ENCODE measurements around the gene MAD1L1. TPM values are rescaled to one million over a fixed set of nuclear protein-coding genes. Genes with fewer than 3 reads are reported as not detected.

Gene MAD1L1
- total RNA-seq, 1 donor from 2014 or later, result 32.3 TPM

DNA sequence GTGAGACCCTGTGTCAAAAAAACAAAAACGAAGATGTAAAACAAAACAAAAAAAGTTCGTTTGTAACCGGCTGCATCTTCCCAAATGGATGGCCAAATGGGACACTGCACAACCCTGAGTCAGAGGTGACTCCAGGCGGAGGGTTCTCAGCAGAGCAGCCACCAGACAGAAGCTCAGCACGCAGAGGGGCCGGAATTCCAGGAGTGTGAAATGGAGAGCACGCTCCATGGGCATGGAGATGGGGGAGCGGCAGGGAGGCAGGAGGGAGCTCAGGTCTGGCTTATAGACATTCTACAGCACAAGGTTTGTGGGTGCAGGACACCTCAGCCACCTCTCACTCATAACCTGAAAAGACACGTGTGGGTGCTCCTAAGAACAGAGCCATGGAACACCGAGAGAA lies 227.0 kb downstream of the MAD1L1 start:
- DNase-seq (ENCODE audit: low read depth) (no peak), FAIRE-seq (no peak)
- TF ChIP-seq EZH2 (IDR thresholded peaks at IDR 0.05; ENCODE audit: insufficient read depth, low read length), result no peak
- no peak for TF ChIP-seq CTCF (IDR thresholded peaks at IDR 0.05; ENCODE audit: insufficient read depth, low read depth, low read length)
- H3K27me3 ChIP-seq (ENCODE audit: insufficient read depth, low read length), result no peaks in the 10 kb centered on the region
- H3K36me3 Mint-ChIP-seq (ENCODE audit: low read depth, unreplicated experiment), result peaks cover 6% of the 10 kb centered on the region
- H3K4me1 Mint-ChIP-seq (ENCODE audit: low read depth, unreplicated experiment), result peaks cover 7% of the 10 kb centered on the region
- no peak overlapping the region for H3K9ac ChIP-seq (ENCODE audit: low read length)
- H3K9me3 ChIP-seq (ENCODE audit: insufficient read depth, low read depth, low read length), result no peaks in the 10 kb centered on the region
- H3K4me1 ChIP-seq (ENCODE audit: insufficient read depth, low read length), result peaks cover 2% of the 10 kb centered on the region
- no peaks in the 10 kb centered on the region for H3K36me3 ChIP-seq (ENCODE audit: insufficient read depth, low read length)
- H3K27ac ChIP-seq (ENCODE audit: low read depth, low read length), result no peak overlapping the region
- H3K4me3 Mint-ChIP-seq (ENCODE audit: unreplicated experiment), result no peak overlapping the region
- no peaks in the 10 kb centered on the region for H3K9me3 Mint-ChIP-seq (ENCODE audit: unreplicated experiment)
- H3K4me3 ChIP-seq (ENCODE audit: insufficient read depth, low read depth, low read length), result no peak overlapping the region
- no peak overlapping the region for H3K4me2 ChIP-seq (ENCODE audit: low read length)
- no peaks in the 10 kb centered on the region for H3K27me3 Mint-ChIP-seq (ENCODE audit: low read depth, unreplicated experiment)
- peaks cover 14% of the 10 kb centered on the region for H4K20me1 ChIP-seq (ENCODE audit: insufficient read depth, low read length)
- H3K27ac Mint-ChIP-seq (ENCODE audit: unreplicated experiment), result no peak overlapping the region
- no peak overlapping the region for H2AFZ ChIP-seq (ENCODE audit: low read depth, low read length)
- H3K79me2 ChIP-seq (ENCODE audit: insufficient read depth, low read length), result no peaks in the 10 kb centered on the region

DNA sequence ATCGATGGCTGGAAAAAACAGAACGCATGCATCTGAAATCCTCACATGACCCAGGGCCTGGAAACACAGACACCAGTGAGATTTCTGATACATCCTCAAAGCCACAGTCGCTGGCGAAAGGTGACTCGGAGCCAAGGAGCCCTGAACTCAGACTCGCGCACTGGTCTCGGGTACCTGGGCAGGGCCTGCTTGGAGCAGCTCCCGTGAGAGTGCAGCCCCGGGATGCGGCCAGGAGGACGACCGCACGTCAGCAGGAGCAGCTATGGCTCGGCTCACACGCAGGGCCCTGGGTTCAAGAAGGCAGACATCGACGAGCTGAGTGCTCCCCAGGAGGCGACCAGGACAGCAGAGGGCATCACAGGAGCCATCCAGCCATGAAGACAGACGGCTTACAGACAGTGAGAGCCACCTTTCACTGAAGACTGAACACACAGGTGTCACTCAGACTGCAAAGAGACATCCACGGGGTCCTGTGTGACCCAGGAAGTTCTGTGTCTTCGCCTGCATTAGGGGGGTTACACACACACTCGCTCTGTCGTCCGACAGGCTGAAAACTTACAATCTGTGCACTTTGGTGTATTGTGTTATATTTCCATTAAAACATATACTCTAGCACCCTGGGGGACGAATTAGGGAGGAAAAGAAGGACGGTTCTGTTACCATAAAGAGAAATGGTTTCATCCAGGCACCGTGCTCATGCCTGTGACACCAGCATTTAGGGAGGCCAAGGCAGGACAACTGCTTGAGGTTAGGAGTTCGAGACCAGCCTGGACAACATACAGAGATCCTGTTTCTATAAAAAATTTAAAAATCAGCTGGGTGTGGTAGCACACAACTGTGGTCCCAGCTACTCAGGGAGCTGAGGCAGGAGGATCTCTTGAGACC lies 227.7 kb downstream of the MAD1L1 start:
- H3K36me3 ChIP-seq (ENCODE audit: insufficient read depth, low read length), result no peaks in the 10 kb centered on the region
- TF ChIP-seq EZH2 (IDR thresholded peaks at IDR 0.05; ENCODE audit: insufficient read depth, low read length) (no peak), CTCF (IDR thresholded peaks at IDR 0.05; ENCODE audit: insufficient read depth, low read depth, low read length) (no peak)
- H3K9me3 Mint-ChIP-seq (ENCODE audit: unreplicated experiment), result no peaks in the 10 kb centered on the region
- no peak overlapping the region for H3K4me3 Mint-ChIP-seq (ENCODE audit: unreplicated experiment)
- peaks cover under 1% of the 10 kb centered on the region for H3K27me3 Mint-ChIP-seq (ENCODE audit: low read depth, unreplicated experiment)
- peaks cover 2% of the 10 kb centered on the region for H3K4me1 ChIP-seq (ENCODE audit: insufficient read depth, low read length)
- peaks cover 10% of the 10 kb centered on the region for H3K36me3 Mint-ChIP-seq (ENCODE audit: low read depth, unreplicated experiment)
- H3K27me3 ChIP-seq (ENCODE audit: insufficient read depth, low read length), result no peaks in the 10 kb centered on the region
- H3K4me1 Mint-ChIP-seq (ENCODE audit: low read depth, unreplicated experiment), result peaks cover 7% of the 10 kb centered on the region
- H3K9me3 ChIP-seq (ENCODE audit: insufficient read depth, low read depth, low read length), result no peaks in the 10 kb centered on the region
- H3K9ac ChIP-seq (ENCODE audit: low read length), result no peak overlapping the region
- H3K4me2 ChIP-seq (ENCODE audit: low read length), result no peak overlapping the region
- H3K79me2 ChIP-seq (ENCODE audit: insufficient read depth, low read length), result no peaks in the 10 kb centered on the region
- no peak for FAIRE-seq
- H4K20me1 ChIP-seq (ENCODE audit: insufficient read depth, low read length), result peaks cover 11% of the 10 kb centered on the region
- H3K27ac ChIP-seq (ENCODE audit: low read depth, low read length), result no peak overlapping the region
- no peak overlapping the region for H3K4me3 ChIP-seq (ENCODE audit: insufficient read depth, low read depth, low read length)
- H2AFZ ChIP-seq (ENCODE audit: low read depth, low read length), result no peak overlapping the region
- no peak overlapping the region for H3K27ac Mint-ChIP-seq (ENCODE audit: unreplicated experiment)
- DNase-seq (ENCODE audit: low read depth), result no peak
